DMS114 treated with DMSO at 0.1 percent for 48 hours (cell line): ENCODE results near the gene ADD2.

Experiments used
- DNase-seq: peaks from one replicate; lab custom pipeline; 2025; ENCODE audit not compliant: unreplicated experiment; lab: John Stamatoyannopoulos, UW

ADD2 gene

GRCh38 chr2:70785137-70785911 is 17.3 kb upstream of the ADD2 start:
- DNase-seq: peak; percentile 56

- no peak for DNase-seq
These were observed 16.3 kb upstream of the ADD2 start for GRCh38 chr2:70784320-70784719.

- no peak for DNase-seq
These were observed 12.0 kb upstream of the ADD2 start for GRCh38 chr2:70779911-70780545.

- DNase-seq: no peak
These were observed 11.5 kb upstream of the ADD2 start for GRCh38 chr2:70779491-70779890.

- DNase-seq: no peak
These were observed 10.7 kb upstream of the ADD2 start for GRCh38 chr2:70778676-70779075.

- no peak for DNase-seq
These were observed 9.4 kb upstream of the ADD2 start for GRCh38 chr2:70777450-70777849.

GRCh38 chr2:70776266-70776665 is 8.3 kb upstream of the ADD2 start:
- DNase-seq: no peak

GRCh38 chr2:70775141-70775540 is 7.1 kb upstream of the ADD2 start:
- DNase-seq: no peak

- no peak for DNase-seq
These were observed 4.6 kb upstream of the ADD2 start for GRCh38 chr2:70772486-70773155.

- DNase-seq: no peak
These were observed 3.4 kb upstream of the ADD2 start for GRCh38 chr2:70771446-70771845.

- no peak for DNase-seq
These were observed 1.4 kb upstream of the ADD2 start for GRCh38 chr2:70769450-70769849.

GRCh38 chr2:70768590-70769085 is 638 bp upstream of the ADD2 start:
- DNase-seq: no peak

GRCh38 chr2:70767079-70767698 is 811 bp downstream of the ADD2 start:
- DNase-seq: no peak

GRCh38 chr2:70766357-70767078 is 1.5 kb downstream of the ADD2 start:
- no peak for DNase-seq

GRCh38 chr2:70765507-70765906 is 2.5 kb downstream of the ADD2 start:
- DNase-seq: no peak

- no peak for DNase-seq
These were observed 8.6 kb downstream of the ADD2 start for GRCh38 chr2:70759446-70759845.

GRCh38 chr2:70757966-70758365 is 10.0 kb downstream of the ADD2 start:
- DNase-seq: no peak

- no peak for DNase-seq
These were observed 10.6 kb downstream of the ADD2 start for GRCh38 chr2:70757360-70757759.

GRCh38 chr2:70756128-70756527 is 11.9 kb downstream of the ADD2 start:
- no peak for DNase-seq

- DNase-seq: no peak
These were observed 14.1 kb downstream of the ADD2 start for GRCh38 chr2:70753902-70754301.

GRCh38 chr2:70753031-70753430 is 15.0 kb downstream of the ADD2 start:
- no peak for DNase-seq
